GM18861 (cell line): ENCODE results near the gene RPL18.
"Not testable (repeated sequence)": the region's sequence is repeated elsewhere in the genome, so short reads cannot be mapped to it uniquely, and the experiment has no call there.

Experiments
- ATAC-seq: cut with Tn5 transposase; IDR thresholded peaks from one replicate; pipeline ENCODE4 v1.9.1; 2021; ENCODE audit not compliant: unreplicated experiment

The RPL18 gene

GRCh38 chr19:48588670-48589401 is 30.1 kb downstream of the RPL18 start:
- ATAC-seq, result no peak

- ATAC-seq, result no peak
These were observed 31.6 kb downstream of the RPL18 start for GRCh38 chr19:48587387-48587786.

- no peak for ATAC-seq
These were observed 36.8 kb downstream of the RPL18 start for GRCh38 chr19:48582168-48582567.

GRCh38 chr19:48578891-48579290 is 40.1 kb downstream of the RPL18 start:
- no peak for ATAC-seq

GRCh38 chr19:48577908-48578307 is 41.1 kb downstream of the RPL18 start:
- ATAC-seq, result not testable (repeated sequence)

- ATAC-seq, result no peak
These were observed 42.9 kb downstream of the RPL18 start for GRCh38 chr19:48575931-48576622.

- ATAC-seq, result no peak
These were observed 45.8 kb downstream of the RPL18 start for GRCh38 chr19:48573163-48573505.

- ATAC-seq, result no peak
These were observed 47.4 kb downstream of the RPL18 start for GRCh38 chr19:48571378-48572162.

- ATAC-seq, result no peak
These were observed 49.2 kb downstream of the RPL18 start for GRCh38 chr19:48569814-48570213.

- ATAC-seq, result no peak
These were observed 50.6 kb downstream of the RPL18 start for GRCh38 chr19:48568345-48568886.
